ENCODE measurements around the gene LRP8. TPM values are rescaled to one million over a fixed set of nuclear protein-coding genes. Genes with fewer than 3 reads are reported as not detected.

Gene LRP8
- total and polyA plus RNA-seq, 9 of the 15 experiments (the other 6 are each of a cell fraction or from before 2014, with no cell fraction given): 7.1 to 56.1 (median 31.3) TPM

DNA sequence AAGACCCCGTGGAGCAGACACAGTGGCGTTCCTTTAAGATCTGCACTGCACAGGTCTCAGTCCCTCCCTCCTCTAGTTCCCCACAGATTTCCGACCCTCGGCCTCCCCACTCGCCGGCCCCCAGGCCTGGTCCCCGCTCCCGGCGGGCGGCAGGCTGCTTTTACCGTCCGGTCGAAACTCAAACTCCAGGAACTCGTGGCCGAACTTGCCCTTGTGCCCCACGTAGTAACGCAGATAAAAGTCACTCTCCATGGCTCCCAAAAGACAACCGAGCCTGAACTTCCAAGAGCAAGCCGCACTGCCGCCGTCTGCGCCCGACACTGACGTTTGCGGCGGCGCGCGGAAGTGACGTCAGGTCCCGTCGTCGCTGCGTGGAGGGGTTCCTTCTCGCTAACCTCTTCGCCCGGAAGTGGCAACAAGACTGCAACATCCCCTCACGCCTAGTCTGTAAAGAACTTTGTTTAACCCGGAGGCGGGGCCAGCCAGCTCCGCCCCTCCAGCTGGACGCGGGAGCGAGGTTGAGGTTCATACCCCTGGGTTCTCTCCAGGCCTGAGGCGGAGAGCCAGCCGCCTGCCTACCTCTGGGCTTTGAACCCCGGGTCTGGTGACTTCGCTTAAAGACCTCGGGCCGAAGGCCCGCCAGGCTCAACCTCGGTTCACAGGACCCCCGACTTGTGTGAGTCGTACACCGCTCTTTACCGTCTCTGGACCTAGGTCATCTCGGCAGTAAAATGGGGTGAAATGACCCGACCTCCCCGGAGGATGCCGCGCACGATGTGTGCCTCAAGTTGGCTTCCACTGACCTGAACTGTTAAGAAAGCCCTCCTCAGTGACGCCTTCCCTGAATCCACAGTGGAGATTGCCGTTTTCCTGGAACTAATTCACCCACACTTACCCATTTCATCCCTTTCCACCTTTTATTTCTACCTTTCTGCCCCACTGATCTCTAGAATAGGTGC, 89.4 kb downstream of the LRP8 start, which contains the start of gene MAGOH (continued):
- TF ChIP-seq, protein P1, sequence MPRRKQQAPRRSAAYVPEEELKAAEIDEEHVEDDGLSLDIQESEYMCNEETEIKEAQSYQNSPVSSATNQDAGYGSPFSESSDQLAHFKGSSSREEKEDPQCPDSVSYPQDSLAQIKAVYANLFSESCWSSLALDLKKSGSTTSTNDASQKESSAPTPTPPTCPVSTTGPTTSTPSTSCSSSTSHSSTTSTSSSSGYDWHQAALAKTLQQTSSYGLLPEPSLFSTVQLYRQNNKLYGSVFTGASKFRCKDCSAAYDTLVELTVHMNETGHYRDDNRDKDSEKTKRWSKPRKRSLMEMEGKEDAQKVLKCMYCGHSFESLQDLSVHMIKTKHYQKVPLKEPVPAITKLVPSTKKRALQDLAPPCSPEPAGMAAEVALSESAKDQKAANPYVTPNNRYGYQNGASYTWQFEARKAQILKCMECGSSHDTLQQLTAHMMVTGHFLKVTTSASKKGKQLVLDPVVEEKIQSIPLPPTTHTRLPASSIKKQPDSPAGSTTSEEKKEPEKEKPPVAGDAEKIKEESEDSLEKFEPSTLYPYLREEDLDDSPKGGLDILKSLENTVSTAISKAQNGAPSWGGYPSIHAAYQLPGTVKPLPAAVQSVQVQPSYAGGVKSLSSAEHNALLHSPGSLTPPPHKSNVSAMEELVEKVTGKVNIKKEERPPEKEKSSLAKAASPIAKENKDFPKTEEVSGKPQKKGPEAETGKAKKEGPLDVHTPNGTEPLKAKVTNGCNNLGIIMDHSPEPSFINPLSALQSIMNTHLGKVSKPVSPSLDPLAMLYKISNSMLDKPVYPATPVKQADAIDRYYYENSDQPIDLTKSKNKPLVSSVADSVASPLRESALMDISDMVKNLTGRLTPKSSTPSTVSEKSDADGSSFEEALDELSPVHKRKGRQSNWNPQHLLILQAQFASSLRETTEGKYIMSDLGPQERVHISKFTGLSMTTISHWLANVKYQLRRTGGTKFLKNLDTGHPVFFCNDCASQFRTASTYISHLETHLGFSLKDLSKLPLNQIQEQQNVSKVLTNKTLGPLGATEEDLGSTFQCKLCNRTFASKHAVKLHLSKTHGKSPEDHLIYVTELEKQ (CRISPR knock-in tag; IDR thresholded peaks at IDR 0.05): no peak
- TF ChIP-seq MAZ (CRISPR knock-in tag; conservative IDR thresholded peaks at IDR 0.05 in 1 of 2, IDR thresholded peaks at IDR 0.05 in 1 of 2): peak; percentile 48 to 76; a peak in 2 of 4 replicates
- TF ChIP-seq MYNN (IDR thresholded peaks at IDR 0.05): peak; percentile 18; the same call in 1 of the 2 replicates
- TF ChIP-seq MYNN (CRISPR knock-in tag; IDR thresholded peaks at IDR 0.05): no peak
- no peak for TF ChIP-seq PCBP2 (IDR thresholded peaks at IDR 0.05; ENCODE audit: low read depth, low read length, poor library complexity, severe bottlenecking)
- peak; percentile 97 for TF ChIP-seq ATF7 (IDR thresholded peaks at IDR 0.05)
- no peak; the same call in 1 of the 2 replicates for TF ChIP-seq SMC3 (conservative IDR thresholded peaks at IDR 0.05; ENCODE audit: insufficient read depth, low read depth, low read length)
- no peak for TF ChIP-seq HNRNPH1 (optimal IDR thresholded peaks at IDR 0.05; ENCODE audit: low read depth, low read length)
- TF ChIP-seq ETV5 (CRISPR knock-in tag; IDR thresholded peaks at IDR 0.05; ENCODE audit: low read depth): peak; percentile 99
- TF ChIP-seq CBX5 (IDR thresholded peaks at IDR 0.05; ENCODE audit: borderline replicate concordance, low read depth): no peak
- TF ChIP-seq ZNF695 (CRISPR knock-in tag; IDR thresholded peaks at IDR 0.05): no peak
- TF ChIP-seq PHB (CRISPR knock-in tag; IDR thresholded peaks at IDR 0.05): peak; percentile 61; the same call in 1 of the 2 replicates
- TF ChIP-seq EZH2 (IDR thresholded peaks at IDR 0.05; ENCODE audit: borderline replicate concordance, low read depth, low read length): no peak
- no peak for TF ChIP-seq ZFP30 (CRISPR knock-in tag; IDR thresholded peaks at IDR 0.05; ENCODE audit: borderline replicate concordance)
- TF ChIP-seq SMARCB1 (IDR thresholded peaks at IDR 0.05; ENCODE audit: insufficient read length, low read depth): no peak
- TF ChIP-seq, protein P2, sequence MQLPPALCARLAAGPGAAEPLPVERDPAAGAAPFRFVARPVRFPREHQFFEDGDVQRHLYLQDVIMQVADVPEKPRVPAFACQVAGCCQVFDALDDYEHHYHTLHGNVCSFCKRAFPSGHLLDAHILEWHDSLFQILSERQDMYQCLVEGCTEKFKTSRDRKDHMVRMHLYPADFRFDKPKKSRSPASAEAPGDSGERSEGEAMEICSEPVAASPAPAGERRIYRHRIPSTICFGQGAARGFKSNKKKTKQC (CRISPR knock-in tag; IDR thresholded peaks at IDR 0.05): peak; percentile 71; the same call in 1 of the 2 replicates
- no peak for TF ChIP-seq ZNF354B (CRISPR knock-in tag; IDR thresholded peaks at IDR 0.05)
- TF ChIP-seq EHMT2 (IDR thresholded peaks at IDR 0.05): peak; percentile 79
- no peak for TF ChIP-seq ZNF23 (CRISPR knock-in tag; IDR thresholded peaks at IDR 0.05)
- no peak for TF ChIP-seq XRCC3 (IDR thresholded peaks at IDR 0.05)
- no peak for TF ChIP-seq HMG20B (CRISPR knock-in tag; IDR thresholded peaks at IDR 0.05)
- TF ChIP-seq FOXP1 (CRISPR knock-in tag; IDR thresholded peaks at IDR 0.05): peak; percentile 50
- TF ChIP-seq TEAD2 (tag; IDR thresholded peaks at IDR 0.05): no peak
- peak; percentile 64; the same call in 1 of the 2 replicates for TF ChIP-seq ZNF12 (CRISPR knock-in tag; IDR thresholded peaks at IDR 0.05)
- TF ChIP-seq XRCC4 (IDR thresholded peaks at IDR 0.05; ENCODE audit: extremely low read depth, insufficient read depth, insufficient read length): no peak

All from K562 (cell line).